ENCODE data around the gene USP17L25. TPM values are rescaled to one million over a fixed set of nuclear protein-coding genes. Genes with fewer than 3 reads are reported as not detected.

The USP17L25 gene
- total RNA-seq = not detected in 2 replicates

GRCh38 chr4:9329611-9330010 lies at the start of gene USP17L25:
USP17L25 (plus strand) TSS chr4:9329911; CDS start chr4:9329911, 0 bp downstream.

GRCh38 chr4:9324865-9325264 lies 4.8 kb upstream of the USP17L25 start, which contains the start of gene USP17L24:
USP17L24 (plus strand) TSS chr4:9325165; CDS start chr4:9325165, 0 bp downstream.

GRCh38 chr4:9334358-9334757 lies 4.6 kb downstream of the USP17L25 start, which contains the start of gene USP17L26:
USP17L26 (plus strand) TSS chr4:9334658; CDS start chr4:9334658, 0 bp downstream.

GRCh38 chr4:9339103-9339502 lies 9.4 kb downstream of the USP17L25 start, which contains the start of gene USP17L5:
USP17L5 (plus strand) TSS chr4:9339403; CDS start chr4:9339403, 0 bp downstream.

GRCh38 chr4:9343848-9344247 lies 14.1 kb downstream of the USP17L25 start, which contains the start of gene USP17L27:
USP17L27 (plus strand) TSS chr4:9344148; CDS start chr4:9344148, 0 bp downstream.

GRCh38 chr4:9348593-9348992 lies 18.9 kb downstream of the USP17L25 start, which contains the start of gene USP17L28:
USP17L28 (plus strand) TSS chr4:9348893; CDS start chr4:9348893, 0 bp downstream.

GRCh38 chr4:9353338-9353737 lies 23.6 kb downstream of the USP17L25 start, which contains the start of gene USP17L29:
USP17L29 (plus strand) TSS chr4:9353638; CDS start chr4:9353638, 0 bp downstream.

GRCh38 chr4:9362829-9363228 lies 33.1 kb downstream of the USP17L25 start, which contains the start of gene USP17L30:
USP17L30 (plus strand) TSS chr4:9363129; CDS start chr4:9363129, 0 bp downstream.

Other genes with a start within 250 kb of the USP17L25 start
- not detected in 2 replicates for gene FAM90A26, start 159.5 kb upstream of the USP17L25 start, total RNA-seq
- gene USP17L10, start 119.3 kb upstream of the USP17L25 start, total RNA-seq = not detected in 2 replicates
- gene USP17L11, start 114.5 kb upstream of the USP17L25 start, total RNA-seq = not detected in 2 replicates
- gene USP17L12, start 109.8 kb upstream of the USP17L25 start, total RNA-seq = not detected in 2 replicates
- gene USP17L13, start 105.0 kb upstream of the USP17L25 start, total RNA-seq = not detected in 2 replicates
- not detected in 2 replicates for gene USP17L15, start 95.5 kb upstream of the USP17L25 start, total RNA-seq
- gene USP17L17, start 86.0 kb upstream of the USP17L25 start, total RNA-seq = not detected in 2 replicates
- not detected in 2 replicates for gene USP17L18, start 81.3 kb upstream of the USP17L25 start, total RNA-seq
- not detected in 2 replicates for gene USP17L19, start 76.5 kb upstream of the USP17L25 start, total RNA-seq
- not detected in 2 replicates for gene USP17L20, start 71.8 kb upstream of the USP17L25 start, total RNA-seq
- not detected in 2 replicates for gene USP17L21, start 67.0 kb upstream of the USP17L25 start, total RNA-seq
- gene USP17L22, start 62.3 kb upstream of the USP17L25 start, total RNA-seq = not detected in 2 replicates
- gene USP17L24, start 4.7 kb upstream of the USP17L25 start, total RNA-seq = not detected in 2 replicates
- not detected in 2 replicates for gene USP17L26, start 4.7 kb downstream of the USP17L25 start, total RNA-seq
- gene USP17L5, start 9.5 kb downstream of the USP17L25 start, total RNA-seq = not detected in 2 replicates
- gene USP17L27, start 14.2 kb downstream of the USP17L25 start, total RNA-seq = not detected in 2 replicates
- not detected in 2 replicates for gene USP17L28, start 19.0 kb downstream of the USP17L25 start, total RNA-seq
- gene USP17L29, start 23.7 kb downstream of the USP17L25 start, total RNA-seq = not detected in 2 replicates
- gene USP17L30, start 33.2 kb downstream of the USP17L25 start, total RNA-seq = not detected in 2 replicates
- not detected in 2 replicates for gene DEFB131A, start 114.5 kb downstream of the USP17L25 start, total RNA-seq

Data from bronchial smooth muscle cell (primary cell).